PC-3 (cell line): ENCODE results near the gene ERCC3.

Source experiments
- CTCF ChIP-seq: fragments of 300-600 bp; sonication (generic); conservative IDR thresholded peaks from 2 replicates; pipeline ENCODE4 v1.5.1; 2017; ENCODE audit warnings: antibody characterized with exemption, low read depth, mild to moderate bottlenecking, low read length
- EZH2 ChIP-seq: fragments of 300-600 bp; sonication (generic); IDR thresholded peaks from one replicate; pipeline ENCODE4 v1.6.1; 2017; ENCODE audit warnings: antibody characterized with exemption, mild to moderate bottlenecking, low read length; ENCODE audit not compliant: unreplicated experiment
- EZH2phosphoT487 ChIP-seq: fragments of 300-600 bp; sonication (generic); IDR thresholded peaks from 2 replicates; pipeline ENCODE4 v1.6.1; 2018; ENCODE audit warnings: mild to moderate bottlenecking, antibody characterized with exemption, low read length, borderline replicate concordance

DNA sequence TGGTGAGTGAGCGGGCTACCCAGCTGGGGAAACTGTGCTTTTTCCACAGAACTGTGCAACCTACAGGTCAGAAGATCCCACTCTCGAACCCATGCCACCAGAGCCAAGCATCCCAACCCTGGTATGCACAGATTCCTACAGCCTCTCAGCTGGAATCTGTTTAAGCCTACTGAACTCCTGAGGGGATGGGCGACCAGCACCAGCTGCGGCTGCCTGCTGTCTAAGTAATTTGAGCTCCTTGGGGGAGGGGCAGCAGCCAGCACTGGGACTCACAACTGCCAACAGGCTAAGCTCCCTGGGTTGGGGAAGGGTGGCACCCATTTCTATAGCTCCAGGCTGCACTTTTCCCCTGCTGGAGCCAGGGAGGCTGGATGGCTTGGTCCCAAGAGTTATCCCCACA is 85.6 kb downstream of the ERCC3 start:
- TF ChIP-seq CTCF (no peak), EZH2 (no peak), EZH2phosphoT487 (no peak)
